T-helper 22 cell (primary cell): Measurements from ENCODE around the gene DRC1.
"Not testable (repeated sequence)": the region's sequence is repeated elsewhere in the genome, so short reads cannot be mapped to it uniquely, and the experiment has no call there.

Experiments used
- DNase-seq: peaks from one replicate; pipeline ENCODE4 v3.0.0-alpha.2; 2020; ENCODE audit warnings: low read depth

Gene DRC1

DNA sequence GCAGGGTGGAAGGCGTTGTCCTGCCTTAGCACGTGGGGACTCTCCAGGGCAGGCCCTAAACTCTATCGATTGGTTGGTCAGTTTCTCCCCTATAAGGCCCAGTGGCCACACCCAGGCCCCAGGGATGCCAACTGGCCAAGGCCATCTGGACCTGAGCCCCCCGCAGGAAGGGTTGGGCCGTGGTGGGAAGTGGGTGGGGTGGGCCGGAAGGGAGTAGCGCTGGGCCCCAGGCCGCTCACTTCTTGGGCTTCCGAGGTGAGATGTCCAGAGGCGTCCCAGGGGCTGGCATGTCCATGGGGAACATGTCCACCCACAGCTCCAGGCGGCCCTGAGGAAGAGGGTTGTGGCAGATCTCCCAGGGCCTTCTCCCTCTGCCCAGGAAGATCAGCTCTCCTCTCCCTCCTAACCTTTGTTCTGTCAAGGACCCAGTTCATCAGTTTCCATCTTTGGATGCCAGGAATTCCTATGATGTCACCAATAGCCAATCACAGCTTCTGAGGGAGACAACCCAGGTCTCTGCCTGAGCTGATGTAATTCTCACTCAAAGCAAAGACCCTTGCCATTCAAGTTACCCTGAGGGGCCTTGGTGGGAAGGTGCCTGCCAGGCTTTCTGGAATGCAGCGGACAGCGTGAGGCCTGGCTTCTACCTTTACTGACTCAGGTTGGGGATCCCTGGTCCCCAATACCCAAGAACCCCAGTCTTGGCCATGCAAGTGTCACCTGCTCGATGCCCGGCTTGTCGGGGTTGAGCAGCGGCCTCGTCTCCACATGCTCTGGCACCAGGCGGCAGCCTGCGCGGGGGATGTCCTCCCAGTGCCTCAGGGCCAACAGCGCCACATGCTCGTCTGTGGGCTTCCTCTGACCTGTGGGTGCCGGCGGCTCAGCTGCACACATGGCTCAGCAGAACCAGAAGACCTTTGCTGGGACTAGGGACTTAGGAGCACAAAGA is 61.8 kb downstream of the DRC1 start:
- no peak for DNase-seq

DNA sequence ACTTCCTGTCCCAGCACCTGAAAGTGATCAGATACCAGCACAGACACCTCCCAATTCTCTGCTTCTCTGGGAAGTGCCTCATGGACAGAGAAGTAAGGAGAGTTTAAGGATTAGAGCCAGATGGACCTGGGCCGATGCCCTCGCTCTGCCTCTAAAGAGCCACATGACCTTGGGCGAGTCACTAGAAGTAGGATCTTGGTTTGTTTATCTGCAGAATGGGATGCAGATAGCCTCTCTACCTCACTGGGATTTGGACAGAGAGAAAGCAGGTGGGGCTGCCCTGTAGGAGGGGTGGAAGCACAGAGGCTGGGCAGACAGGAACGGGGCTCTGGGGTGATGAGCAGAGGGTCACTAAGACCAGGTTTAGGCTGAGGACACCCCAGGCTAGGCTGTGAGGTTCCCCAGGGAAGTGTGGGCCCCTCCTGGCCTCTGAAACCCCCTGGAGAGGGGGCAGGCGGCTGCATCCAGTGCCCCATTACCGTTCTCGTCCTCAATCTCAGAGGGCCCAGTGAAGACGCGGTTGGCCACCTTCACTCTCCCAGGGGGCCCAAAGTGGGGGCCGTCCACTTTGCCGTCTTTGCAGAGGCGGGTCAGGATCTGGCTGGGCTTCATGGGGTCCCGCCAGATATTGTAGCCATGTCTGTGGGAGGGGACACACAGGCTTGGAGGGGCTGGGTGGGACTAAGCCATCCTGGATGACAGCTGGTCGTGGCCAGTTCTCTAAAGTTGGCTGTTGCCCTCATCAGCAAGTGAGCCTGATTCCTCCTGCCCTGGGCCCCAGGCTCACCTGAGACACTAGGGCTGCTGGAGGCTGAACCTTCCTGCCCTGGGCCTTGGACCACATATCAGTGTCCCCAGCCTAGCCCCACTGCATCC is 62.9 kb downstream of the DRC1 start:
- DNase-seq = no peak

DNA sequence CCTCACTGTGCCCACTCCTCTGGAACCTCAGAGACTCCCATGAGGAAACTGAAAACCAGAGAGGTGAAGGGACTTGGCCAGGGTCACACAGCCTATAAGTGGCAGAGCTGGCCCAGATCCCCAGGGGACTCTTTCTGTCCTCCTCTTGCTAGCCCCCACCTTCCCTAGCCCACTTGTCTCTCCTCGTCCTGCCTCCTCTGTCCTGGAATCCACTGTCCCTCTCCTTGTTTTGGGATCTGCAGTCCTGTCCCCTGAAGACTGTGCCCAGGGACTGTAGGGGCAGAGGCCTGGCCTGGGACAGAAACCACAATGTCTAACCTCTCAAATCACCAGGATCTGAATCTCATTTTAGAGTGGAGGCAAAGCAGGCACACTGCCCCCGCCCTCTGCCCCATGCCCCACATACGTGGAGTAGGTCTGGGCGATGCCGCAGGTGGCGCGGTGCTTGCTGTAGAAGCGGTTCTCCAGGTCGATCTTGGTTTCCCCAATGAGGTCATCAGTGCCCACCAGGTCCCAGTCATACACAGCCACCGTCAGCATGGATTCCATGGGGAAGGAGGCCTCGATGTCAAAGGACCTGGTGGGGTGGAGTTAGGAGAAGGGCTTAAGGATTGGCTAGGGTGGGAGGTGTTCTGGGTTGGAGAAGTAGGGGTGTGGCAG is 63.7 kb downstream of the DRC1 start:
- DNase-seq = no peak

DNA sequence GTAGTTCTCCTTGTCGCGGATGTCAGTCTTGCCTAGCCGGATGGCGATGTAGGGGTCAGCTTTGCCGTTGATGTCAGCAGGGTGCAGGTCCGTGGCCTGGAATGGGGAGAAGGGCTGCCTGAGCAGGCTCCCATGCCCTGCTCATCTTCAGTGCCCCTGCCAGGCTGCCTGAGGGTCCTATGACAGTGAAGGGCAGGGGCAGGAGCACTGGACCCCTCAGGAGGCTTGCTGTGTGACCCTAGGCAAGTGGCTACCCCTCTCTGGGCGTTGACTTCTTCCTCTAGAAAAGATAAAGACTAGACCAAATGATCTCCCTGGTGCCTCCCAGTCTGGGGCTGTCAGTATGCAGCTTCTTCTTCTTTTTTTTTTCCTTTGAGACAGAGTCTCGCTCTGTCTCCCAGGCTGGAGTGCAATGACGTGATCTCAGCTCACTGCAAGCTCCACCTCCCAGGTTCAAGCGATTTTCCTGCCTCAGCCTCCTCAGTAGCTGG is 64.3 kb downstream of the DRC1 start:
- DNase-seq = no peak

DNA sequence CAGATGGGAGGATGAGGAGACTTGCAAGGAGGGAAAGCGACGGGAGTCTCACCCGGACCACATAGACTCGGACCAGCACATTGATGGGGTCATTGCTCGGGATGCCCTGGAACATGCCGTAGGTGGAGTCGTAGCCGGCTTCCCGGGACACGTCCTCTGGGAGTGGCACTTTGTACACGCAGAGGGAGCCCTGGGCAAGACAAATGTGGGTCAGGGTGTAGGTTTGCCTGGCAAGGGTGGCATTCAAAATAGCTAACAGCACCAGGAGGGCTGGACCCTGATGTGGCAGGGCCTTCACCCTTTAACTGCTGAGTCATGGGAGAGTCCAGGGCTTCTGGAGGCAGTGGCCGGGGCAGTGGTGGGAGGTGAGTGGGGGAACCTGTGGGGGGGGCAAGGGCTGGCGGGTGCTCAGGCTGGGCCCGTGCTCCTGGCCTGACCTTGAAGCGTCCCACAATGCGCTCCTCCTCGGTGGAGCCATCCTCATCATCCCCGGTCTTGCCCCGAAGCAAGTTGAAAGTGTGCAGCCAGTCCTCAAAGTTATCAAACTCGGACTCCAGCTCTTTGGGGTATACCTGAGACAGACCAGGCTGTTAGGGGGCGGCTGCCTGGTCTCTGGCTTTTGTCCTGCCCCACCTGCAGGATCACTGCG is 65.1 kb downstream of the DRC1 start:
- DNase-seq = no peak

DNA sequence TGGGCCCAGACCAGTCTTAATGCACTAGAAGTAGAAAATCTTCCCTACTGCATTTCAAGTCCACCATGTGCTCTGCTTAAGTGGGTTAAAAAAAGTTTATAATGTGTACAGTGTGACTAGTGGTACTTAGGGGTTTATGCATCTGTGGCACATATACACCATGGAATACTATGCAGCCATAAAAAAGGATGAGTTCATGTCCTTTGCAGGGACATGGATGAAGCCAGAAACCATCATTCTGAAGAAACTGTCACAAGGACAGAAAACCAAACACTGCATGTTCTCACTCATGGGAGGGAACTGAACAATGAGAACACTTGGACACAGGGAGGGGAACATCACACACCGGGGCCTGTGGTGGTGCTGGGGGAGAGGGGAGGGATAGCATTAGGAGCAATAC is 66.8 kb downstream of the DRC1 start:
- not testable (repeated sequence) for DNase-seq

DNA sequence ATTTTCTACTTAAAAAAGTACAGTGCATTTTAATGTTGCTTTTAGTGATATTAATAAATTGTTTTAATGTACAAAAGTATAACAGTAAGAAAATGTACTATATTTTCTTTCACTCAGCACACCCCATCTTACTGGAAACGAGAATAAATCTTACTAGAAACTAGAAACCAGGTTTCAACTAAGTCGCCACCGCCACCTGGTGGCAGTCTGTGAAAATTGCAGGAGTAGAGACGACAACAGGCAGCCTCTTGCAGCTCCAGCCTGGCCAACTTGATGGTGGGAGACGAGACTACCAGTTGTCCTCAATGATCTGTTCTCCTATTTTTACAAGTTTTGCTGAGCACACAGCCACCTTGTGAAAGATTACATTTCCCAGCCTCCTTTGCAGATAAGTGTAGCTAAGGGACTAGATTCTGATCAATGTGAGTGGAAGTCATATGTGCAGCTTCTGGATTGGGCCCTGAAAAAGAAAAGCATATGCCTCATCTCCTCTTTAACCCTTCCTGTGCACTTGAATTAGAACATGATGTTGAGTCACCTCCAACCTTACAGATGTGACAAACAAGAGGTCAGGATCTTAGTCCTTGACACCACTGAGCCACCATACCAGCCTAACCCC is 67.5 kb downstream of the DRC1 start:
- no peak for DNase-seq

DNA sequence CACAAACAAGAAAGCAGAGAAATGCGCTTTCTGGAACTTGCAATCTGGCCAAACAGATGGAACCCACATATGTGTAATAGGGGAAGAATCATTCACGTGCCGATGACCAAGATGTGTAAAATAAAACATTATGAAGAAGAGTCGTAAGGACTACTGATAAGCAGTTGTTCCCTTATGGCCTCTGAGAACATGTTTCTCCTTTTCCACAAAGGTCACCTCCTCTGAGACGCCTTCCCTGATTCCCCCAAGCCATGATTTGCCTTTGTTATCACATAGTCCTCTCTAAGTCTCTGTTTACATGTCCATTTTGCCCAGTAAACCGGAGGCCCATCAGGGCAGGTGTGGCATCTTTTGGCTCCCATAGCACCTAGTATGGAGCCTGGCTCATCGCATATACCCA is 68.2 kb downstream of the DRC1 start:
- no peak for DNase-seq

DNA sequence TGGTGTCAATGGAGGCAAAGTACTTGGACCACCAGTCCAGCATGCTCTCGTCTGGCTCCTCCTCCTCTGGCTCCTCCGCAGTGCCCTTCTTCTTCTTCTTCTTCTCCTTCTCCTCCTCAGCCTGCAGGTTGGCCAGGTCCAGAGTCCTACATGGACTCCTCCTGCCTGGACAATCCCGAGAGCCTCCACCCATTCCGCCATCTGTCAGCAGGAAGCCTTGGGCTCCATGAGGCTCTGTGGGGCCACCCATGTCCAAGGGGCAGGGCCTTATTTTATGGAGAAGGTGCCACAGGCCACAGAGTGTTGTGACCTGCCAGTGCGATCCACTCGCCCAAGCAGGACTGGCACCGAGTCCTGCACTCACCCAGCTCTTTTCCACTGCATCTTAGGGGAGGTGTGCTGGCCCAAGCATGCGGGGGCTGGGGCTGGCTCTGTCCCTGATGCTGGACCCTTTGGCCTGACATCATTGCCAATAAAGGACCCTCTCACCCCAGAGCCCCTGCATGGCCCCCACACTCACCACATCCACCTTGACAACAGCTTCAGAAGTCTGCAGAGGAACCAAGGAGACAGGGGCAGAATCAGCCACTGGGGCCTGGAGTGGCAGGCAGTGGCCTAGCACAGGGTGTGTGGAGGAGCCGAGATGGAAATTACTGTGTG is 69.0 kb downstream of the DRC1 start:
- DNase-seq = no peak

DNA sequence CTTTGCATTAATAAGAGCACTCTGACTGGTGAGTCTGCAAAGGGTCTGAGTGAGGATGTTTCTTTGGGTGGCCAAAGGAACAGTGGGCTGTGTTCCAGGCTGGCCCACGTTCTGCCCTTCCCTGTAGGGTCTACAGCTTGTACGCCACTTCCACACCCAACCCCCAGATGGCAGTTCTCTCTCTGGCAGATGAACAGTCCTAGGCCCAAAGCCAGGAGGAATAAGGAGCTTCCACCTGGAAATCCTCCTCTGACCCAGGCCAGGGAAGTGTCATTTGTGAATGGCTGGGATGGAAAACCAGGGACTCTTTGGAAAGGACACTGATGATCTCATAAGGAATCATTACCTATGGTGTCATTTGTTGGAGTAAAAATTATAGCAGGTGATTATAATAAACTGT is 69.6 kb downstream of the DRC1 start:
- DNase-seq = no peak

DNA sequence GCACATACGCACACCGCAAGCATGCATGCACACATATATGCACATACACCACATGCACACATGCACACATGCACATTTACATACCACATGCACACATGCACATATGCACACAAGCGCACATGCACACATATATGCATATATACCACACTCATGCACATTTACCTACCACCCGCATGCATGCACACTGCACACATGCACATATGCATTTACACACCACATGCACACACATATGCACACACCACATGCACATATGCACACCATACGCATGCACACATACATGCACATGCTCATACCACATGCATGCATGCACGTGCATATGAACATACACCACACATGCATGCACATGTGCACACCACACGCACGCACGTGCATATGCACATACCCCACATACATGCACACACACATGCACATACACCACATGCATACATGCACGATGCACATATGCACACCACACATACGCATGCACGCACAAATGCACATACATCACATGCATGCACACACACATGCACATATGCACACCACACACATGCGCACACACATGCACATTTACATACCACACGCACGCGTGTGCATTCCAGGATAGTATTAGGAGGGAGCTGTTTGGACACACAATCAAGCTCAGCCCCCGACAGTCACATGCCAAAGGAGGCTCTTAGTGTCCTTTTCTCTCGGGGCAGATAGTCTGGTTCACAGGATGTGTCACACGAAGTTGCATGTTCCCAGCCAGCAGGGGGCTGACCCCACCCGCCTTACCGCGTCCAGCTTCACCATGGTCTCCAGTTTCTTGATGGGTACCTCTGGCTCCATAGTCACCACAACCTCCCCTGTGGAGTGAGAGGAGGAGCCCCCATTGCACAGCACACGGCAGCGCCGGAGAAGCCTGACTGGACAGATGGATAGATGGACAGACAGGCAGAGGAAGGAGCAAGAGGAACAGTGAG is 70.3 kb downstream of the DRC1 start:
- no peak for DNase-seq

DNA sequence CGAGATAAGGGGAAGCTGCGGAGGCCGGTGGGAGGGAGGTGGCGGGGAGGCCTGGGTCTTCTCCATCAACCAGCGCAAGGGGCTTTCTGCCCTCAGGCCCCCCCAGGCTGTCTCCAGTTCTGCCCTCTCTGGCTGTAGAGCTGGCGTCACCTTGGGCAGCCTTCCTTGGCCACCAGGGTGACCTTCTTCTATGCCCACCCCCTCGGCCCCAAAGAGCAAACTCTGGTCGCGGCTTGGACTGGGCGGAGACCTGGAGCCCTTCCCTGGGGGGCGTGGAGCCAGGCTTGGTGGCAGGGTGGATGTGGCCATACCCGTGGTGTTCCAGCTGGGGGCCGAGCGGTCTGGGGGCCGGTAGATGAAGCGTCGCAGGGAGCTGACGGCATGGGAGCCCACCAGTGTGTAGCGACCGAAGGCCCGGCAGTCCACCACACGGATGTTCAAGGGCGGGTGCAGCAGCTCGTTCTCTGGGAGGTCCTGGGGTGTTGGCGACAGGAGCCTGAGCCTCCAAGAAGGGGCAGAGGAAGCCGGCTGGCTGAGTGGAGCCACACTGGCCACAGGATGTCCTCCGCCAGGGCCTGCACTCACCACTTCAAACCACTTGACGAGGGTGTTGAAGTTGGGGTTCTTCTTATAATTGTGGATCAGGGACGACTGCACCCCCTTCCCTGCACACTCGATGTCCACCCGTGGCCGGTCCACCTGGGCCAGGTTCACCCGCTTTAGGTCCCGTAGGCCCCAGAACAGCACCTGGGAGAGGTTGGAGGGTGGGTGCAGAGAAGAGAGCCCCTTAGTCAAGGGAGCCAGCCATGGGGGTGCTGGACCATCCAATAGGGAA is 71.3 kb downstream of the DRC1 start:
- no peak for DNase-seq

DNA sequence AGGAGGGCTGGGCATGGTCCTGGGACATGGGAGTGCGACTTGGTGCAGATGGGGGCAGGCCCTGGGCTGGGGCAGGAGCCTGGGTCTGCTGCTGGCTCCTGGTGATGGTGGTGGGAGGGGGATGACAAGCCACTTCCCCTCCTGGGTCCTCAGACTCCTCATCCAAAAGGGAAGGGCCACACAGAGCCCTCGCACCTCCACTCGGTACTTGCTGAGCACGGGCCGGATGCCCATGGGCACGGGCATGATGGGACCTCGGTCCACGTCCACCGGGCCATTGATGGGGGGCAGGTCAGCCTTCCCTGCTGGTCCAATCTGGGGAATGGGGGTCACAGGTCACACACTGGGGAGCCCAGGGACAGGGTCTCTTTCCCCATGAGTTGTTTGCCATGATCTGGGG is 72.1 kb downstream of the DRC1 start:
- no peak for DNase-seq

DNA sequence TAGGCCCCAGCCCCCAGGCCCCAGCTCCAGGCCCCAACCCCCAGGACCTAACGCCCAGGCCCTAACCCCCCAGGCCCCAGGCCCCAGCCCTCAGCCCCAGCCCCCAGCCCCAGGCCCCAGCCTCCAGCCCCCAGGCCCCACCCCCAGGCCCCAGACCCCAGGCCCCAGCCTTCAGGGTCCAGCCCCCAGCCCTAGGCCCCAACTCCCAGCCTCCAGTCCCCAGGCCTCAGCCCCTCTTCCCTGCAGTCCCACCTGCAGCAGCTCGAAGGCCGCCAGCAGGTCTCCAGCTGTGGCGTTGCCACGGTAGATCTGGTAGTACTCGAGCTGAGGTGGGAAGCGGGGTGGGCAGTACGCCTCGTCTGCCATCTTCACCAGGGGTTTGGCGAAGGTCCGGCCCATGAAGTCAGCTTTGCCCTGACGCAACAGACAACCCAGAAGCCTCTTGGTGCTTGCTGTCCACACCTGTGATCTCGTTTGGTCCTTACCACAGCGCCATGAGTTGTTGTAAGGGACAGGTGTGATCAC is 72.6 kb downstream of the DRC1 start:
- DNase-seq = no peak

DNA sequence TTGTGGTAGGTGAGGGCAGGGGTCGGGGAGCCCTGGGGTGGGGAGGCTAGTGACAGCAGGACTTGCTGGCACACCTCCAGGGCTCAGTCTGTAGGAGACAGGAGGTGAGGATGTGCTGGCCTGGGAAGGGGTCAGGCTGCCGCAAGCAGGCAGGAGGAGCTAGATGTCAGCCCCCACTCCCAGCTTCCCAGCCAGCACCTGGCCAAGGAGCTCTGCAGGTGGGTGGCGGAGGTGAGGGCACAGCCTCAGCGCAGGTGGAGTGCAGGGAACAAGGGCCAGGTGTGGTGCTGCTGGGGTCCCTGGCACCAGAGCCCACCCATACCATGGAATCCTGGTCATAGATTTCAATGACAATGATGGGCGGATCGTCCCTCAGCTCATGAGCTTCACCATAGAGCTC is 73.3 kb downstream of the DRC1 start:
- DNase-seq = no peak

DNA sequence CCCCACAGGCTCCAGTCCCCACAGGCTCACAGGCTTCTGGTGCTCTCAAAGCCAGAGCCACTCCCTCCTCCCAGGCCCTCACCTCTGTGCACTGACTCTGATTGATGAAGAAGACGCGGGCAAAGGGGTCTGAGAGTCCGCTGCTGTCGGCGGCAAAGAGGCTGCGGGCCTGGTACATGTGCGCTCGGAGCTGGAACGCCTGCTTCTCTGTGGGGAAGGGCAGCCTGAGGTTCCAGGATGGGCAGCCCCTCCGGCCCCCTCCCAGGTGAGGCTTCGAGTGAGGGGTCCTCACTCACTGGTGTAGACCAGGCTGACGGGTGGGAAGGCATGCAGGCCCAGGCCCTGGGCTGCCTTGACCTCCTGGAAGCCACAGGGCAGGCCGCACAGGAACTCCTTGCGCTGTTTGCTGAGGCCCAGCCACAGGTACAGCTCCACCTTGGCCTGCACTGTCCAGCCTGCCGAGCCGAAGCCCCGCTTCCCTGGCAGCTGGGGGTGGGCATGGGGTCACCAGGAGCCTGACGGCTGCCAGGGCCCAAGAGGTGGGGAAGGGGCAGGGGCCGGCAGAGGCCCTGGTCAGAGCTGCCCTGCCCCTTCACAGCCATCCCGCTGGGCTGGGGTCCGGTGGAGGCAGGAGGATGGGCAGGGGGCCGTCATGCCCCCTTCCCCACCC is 74.2 kb downstream of the DRC1 start:
- no peak for DNase-seq

DNA sequence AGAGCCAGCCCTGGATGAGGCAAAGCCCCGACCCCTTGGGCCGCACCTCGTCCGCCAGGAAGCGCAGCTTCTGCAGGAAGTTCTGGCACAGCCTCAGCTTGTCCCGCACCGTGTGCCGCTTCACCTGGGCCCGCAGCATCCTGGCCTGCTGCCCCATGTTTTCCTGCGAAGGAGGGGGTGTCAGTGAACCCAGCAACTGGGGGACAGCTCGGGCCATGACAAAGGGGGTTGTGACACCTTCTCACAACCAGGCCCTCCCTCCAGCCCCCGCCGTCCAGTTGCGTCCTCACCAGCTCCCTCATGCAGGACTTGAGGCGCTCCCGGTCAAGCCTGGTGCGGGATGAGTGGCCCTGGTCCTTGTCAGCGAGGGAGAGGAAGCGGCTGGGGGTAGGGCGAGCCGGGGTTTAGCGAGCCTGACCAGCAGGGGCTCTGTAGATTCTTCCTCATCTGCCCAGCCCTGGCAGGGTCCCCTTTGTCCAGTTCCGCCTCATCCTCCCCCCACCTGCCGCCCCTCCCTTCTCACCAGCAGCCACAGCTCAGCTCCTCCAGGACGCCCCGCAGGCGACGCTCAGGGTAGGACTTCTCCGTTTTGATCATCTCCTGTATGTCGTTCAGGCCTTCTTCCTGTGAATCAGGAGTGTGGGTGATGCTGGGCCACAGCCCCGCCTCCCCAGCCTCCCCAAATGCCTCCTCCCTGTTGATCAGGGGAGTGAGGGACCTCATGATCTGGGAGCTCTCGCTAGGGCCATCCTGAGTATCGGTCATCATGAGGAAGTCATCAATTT is 75.6 kb downstream of the DRC1 start:
- no peak for DNase-seq
